Activated CD4-positive, alpha-beta memory T cell treated with anti-CD3 and anti-CD28 coated beads for 36 hours (primary cell): ENCODE measurements around the gene FAM120A. TPM values are rescaled to one million over a fixed set of nuclear protein-coding genes. Genes with fewer than 3 reads are reported as not detected.

ENCODE experiments used
- CTCF ChIA-PET: fragments of 350-600 bp; sonication (Branson Sonifier 250); formaldehyde crosslinking; loops from one replicate; lab custom pipeline; 2021; ENCODE audit warnings: antibody characterized with exemption, inconsistent platforms; lab: Charles Lee
- POLR2A ChIA-PET: fragments of 350-600 bp; sonication (Branson Sonifier 250); formaldehyde crosslinking; loops from one replicate; lab custom pipeline; 2021; ENCODE audit warnings: antibody characterized with exemption; lab: Charles Lee
- DNase-seq: peaks from one replicate; pipeline ENCODE4 v3.0.0-alpha.2; 2020
- H3K27ac Mint-ChIP-seq: one replicate; pipeline ENCODE4 v1.8.0; 2021; ENCODE audit warnings: mixed read lengths
- H3K27me3 Mint-ChIP-seq: one replicate; pipeline ENCODE4 v1.8.0; 2021; ENCODE audit warnings: mixed read lengths
- H3K36me3 Mint-ChIP-seq: one replicate; pipeline ENCODE4 v1.8.0; 2021; ENCODE audit warnings: mixed read lengths
- H3K4me1 Mint-ChIP-seq: one replicate; pipeline ENCODE4 v1.8.0; 2021; ENCODE audit warnings: low read depth, mixed read lengths
- H3K4me3 Mint-ChIP-seq: one replicate; pipeline ENCODE4 v1.8.0; 2021; ENCODE audit warnings: mild to moderate bottlenecking, mixed read lengths
- H3K9me3 Mint-ChIP-seq: one replicate; pipeline ENCODE4 v1.8.0; 2021; ENCODE audit warnings: mixed read lengths
- intact Hi-C: fragments of 100-400 bp; cut with micrococcal nuclease; formaldehyde crosslinking; loops from one replicate; pipeline ENCODE4 v1.15.1; 2023
- total RNA-seq, 2 experiments: library from RNA; stranded (reverse); gene quantifications; one replicate each; pipeline ENCODE4 v1.2.3, GENCODE V29; 2021

FAM120A gene
- total RNA-seq, 2 experiments from 2014 or later: 124 to 126 TPM

DNA sequence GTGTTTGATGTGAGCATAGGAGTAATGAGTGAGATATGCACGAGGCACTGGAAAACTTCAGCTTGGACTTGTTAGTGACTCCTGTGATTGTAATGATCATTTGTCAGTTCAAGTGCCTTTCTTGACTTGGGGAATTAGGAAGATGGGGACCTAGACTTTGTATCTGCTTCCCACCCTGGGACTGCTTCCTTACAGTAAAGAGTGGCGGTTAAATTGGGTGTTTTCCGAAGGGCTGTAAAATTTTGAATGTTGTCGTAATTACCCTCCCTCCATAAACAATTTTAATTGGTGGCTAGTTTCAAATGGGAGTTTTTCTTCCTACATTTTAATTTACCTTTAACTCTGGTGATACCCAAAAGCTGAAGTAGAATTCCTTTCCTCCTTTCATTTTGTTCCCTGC lies 25.4 kb downstream of the FAM120A start:
- no peak for DNase-seq
- H3K27me3 Mint-ChIP-seq: no peaks in the 10 kb centered on the region
- intact Hi-C loops: no loop called here
- H3K4me1 Mint-ChIP-seq: peaks cover 31% of the 10 kb centered on the region
- no peak overlapping the region for H3K27ac Mint-ChIP-seq
- no peaks in the 10 kb centered on the region for H3K9me3 Mint-ChIP-seq
- CTCF ChIA-PET: interaction anchor here (0.8 to 1.5 kb wide), 3 partner anchors 13 to 89 kb away, joined by 3 to 6 read pairs (median 4); no protein-coding TSS in a partner anchor
- H3K4me3 Mint-ChIP-seq: no peak overlapping the region
- POLR2A ChIA-PET: no interaction called here
- H3K36me3 Mint-ChIP-seq: peaks cover 36% of the 10 kb centered on the region

DNA sequence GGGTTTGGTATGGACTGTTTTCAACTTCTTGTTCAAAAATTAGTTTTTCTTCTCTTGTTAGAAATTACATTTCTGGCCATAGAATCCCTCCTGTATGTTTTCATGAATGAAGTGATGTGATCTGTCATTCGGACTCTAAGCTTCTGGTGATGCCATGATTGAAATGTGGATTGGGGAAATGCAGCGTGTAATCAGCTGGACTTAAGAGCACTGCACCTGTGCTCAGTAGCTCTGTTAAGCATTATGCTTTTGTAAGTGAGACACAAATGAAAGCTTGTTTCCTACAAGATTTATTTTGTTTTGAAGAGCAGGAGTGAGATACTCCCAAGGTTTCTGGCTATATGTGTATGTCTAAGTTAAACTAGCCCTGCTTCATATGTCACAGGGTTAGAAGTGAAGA lies 25.9 kb downstream of the FAM120A start:
- ChIA-PET POLR2A (no interaction called here), CTCF (interaction anchor here (0.6 to 1.5 kb wide), 4 partner anchors 13 to 89 kb away, joined by 3 to 6 read pairs (median 4); no protein-coding TSS in a partner anchor)
- Mint-ChIP-seq H3K27ac (no peak overlapping the region), H3K36me3 (peaks cover 34% of the 10 kb centered on the region), H3K4me3 (no peak overlapping the region), H3K9me3 (no peaks in the 10 kb centered on the region), H3K27me3 (no peaks in the 10 kb centered on the region), H3K4me1 (peaks cover 29% of the 10 kb centered on the region)
- intact Hi-C loops: no loop called here
- DNase-seq: no peak

DNA sequence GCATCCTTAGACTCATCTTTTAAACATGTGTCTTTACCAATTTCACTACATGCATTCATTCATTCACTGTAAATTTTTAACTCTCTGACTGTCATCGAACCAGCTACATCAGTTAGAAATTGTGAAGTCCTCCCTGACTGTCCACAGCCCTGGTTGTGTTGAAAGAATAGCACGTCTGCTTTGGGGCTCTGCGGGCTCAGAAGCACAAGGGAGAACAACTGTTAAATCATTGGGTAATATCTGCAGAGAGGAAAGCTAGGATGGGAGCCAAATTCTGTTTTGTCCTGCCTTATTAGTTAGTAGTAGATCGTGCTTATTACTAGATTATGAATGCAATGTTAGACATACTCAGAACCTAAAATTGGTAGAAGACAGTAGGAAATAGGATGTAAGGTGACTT lies 28.2 kb downstream of the FAM120A start:
- H3K27me3 Mint-ChIP-seq: no peaks in the 10 kb centered on the region
- POLR2A ChIA-PET: no interaction called here
- intact Hi-C loops: no loop called here
- CTCF ChIA-PET: interaction anchor here (0.7 kb wide), 1 partner anchor 11 kb away, joined by 4 read pairs; no protein-coding TSS in a partner anchor
- peaks cover 38% of the 10 kb centered on the region for H3K36me3 Mint-ChIP-seq
- no peak for DNase-seq
- no peaks in the 10 kb centered on the region for H3K9me3 Mint-ChIP-seq
- H3K4me1 Mint-ChIP-seq: peaks cover 27% of the 10 kb centered on the region
- no peak overlapping the region for H3K27ac Mint-ChIP-seq
- no peak overlapping the region for H3K4me3 Mint-ChIP-seq

DNA sequence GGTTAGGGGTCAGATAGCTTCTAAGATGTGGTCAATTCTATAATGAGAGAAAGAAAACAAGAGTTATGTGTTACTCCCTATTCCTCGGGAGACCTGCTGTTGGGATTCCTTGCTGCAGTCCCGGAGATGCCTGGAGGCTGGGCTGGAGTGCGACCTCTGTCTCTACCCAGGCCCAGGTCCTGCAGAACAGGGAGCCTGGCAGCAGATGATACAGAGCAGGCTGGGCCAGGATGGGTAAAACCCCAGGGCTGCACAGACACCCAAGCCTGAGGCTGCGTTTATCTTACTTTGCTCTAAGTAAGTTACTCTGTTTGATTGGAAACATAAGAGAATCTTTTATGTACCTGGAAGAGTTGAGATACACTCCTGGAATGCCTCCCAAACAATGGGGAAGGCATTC lies 28.8 kb downstream of the FAM120A start:
- peaks cover 25% of the 10 kb centered on the region for H3K4me1 Mint-ChIP-seq

DNA sequence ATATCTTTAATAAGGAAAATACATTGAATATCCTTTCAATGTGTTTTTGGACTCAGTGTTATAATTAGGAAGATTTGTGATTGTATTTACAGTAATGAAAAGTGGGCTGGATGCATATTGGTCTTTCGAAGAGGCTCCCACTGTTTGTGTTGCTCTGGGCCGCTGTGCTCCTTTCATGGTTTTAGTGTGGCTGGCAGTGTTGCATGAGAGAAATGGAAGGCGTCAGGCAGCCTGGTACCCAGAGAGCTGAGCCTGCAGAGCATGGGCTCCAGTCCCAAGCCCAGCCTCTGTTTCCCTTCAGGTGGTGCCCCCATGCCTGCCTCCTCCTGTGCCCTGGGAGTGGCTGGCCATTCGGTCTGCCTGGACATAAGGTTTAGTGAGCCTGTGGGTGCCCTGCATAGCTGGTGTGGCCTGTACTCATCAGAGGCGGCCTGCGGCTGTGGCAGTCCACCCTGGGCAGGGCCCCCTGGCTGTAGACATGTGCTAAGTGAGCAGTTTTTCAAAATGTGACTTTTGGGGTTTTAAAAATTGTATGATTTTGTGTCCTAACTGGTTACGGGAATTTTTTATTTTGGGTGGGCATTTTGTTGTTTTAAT lies 29.3 kb downstream of the FAM120A start:
- Mint-ChIP-seq H3K4me3 (no peak overlapping the region), H3K9me3 (no peaks in the 10 kb centered on the region), H3K27me3 (no peaks in the 10 kb centered on the region), H3K4me1 (peaks cover 23% of the 10 kb centered on the region), H3K36me3 (peaks cover 40% of the 10 kb centered on the region), H3K27ac (no peak overlapping the region)
- CTCF ChIA-PET: no interaction called here
- intact Hi-C loops: no loop called here
- POLR2A ChIA-PET: no interaction called here
- no peak for DNase-seq

More for the DNA sequence above, 28.8 kb downstream of the FAM120A start:
- H3K27me3 Mint-ChIP-seq: no peaks in the 10 kb centered on the region
- ChIA-PET CTCF (interaction anchor here (0.7 kb wide), 1 partner anchor 10 kb away, joined by 4 read pairs; no protein-coding TSS in a partner anchor), POLR2A (no interaction called here)
- no peak overlapping the region for H3K27ac Mint-ChIP-seq
- H3K9me3 Mint-ChIP-seq: no peaks in the 10 kb centered on the region
- intact Hi-C loops: no loop called here
- H3K36me3 Mint-ChIP-seq: peaks cover 40% of the 10 kb centered on the region
- no peak for DNase-seq
- H3K4me3 Mint-ChIP-seq: no peak overlapping the region

DNA sequence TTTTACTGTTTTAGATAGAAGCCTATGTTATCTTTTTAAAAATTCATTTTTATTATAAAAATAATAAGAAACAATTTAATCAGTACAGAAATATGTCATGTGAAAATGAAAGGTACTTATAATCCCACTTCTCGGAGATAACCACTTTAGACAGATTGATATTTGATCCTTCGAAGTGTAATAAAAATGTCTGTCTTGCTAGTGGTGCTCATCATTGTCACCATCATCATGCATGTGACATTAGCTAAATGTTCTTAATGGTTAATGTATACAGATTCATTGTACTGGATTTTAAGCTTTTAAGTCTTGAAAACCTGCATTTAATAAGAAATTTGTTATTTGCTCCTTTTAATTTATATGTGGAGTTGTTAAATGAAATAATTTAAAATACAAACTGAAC lies 32.0 kb downstream of the FAM120A start:
- ChIA-PET POLR2A (interaction anchor here (0.6 kb wide), 1 partner anchor 9 kb away, joined by 3 read pairs; no protein-coding TSS in a partner anchor), CTCF (no interaction called here)
- Mint-ChIP-seq H3K27me3 (no peaks in the 10 kb centered on the region), H3K4me1 (peaks cover 35% of the 10 kb centered on the region), H3K9me3 (no peaks in the 10 kb centered on the region), H3K36me3 (peaks cover 41% of the 10 kb centered on the region), H3K4me3 (no peak overlapping the region), H3K27ac (no peak overlapping the region)
- intact Hi-C loops: no loop called here
- no peak for DNase-seq

DNA sequence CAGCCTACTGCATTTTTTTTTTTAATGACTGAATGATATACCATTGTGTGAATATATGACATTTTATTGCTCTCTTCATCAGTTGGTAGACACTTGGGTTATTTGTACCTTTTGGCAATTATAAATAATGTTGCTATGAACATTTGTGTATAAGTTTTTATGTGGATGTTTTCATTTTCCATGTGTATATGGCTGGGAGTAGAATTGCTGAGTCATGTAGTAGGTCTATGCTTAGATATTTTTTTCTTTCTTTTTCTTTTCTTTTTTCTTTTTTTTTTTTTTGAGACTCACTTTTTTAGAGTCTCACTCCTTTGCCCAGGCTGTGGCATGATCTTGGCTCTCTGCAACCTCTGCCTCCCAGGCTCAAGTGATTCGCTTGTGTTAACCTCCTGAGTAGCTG lies 34.8 kb downstream of the FAM120A start:
- CTCF ChIA-PET: interaction anchor here (1.1 kb wide), 1 partner anchor 80 kb away, joined by 3 read pairs; no protein-coding TSS in a partner anchor
- no peaks in the 10 kb centered on the region for H3K27me3 Mint-ChIP-seq
- H3K27ac Mint-ChIP-seq: peak overlapping the region; percentile 58
- DNase-seq: no peak
- POLR2A ChIA-PET: no interaction called here
- peaks cover 34% of the 10 kb centered on the region for H3K4me1 Mint-ChIP-seq
- intact Hi-C loops: no loop called here
- H3K9me3 Mint-ChIP-seq: no peaks in the 10 kb centered on the region
- H3K4me3 Mint-ChIP-seq: no peak overlapping the region
- H3K36me3 Mint-ChIP-seq: peaks cover 40% of the 10 kb centered on the region

DNA sequence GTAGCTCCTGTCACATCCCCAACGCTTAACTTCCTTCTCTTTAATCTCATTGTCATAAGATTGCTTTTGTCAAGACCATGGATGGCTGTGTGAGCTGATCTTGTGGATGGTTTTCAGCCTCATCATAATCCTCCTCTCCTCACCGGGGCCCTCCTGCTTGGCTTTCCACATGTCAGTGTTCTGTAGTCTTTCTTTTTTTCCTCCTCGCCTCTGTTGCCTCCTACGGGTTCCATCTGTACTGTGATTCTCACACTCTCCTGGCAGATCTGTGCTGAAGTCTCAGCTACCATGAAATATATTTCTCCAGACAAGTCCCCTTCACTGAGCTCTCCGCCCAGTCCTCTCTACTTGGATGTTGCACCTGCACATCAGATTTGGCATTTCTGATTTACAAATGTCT lies 36.8 kb downstream of the FAM120A start:
- intact Hi-C loops: no loop called here
- POLR2A ChIA-PET: no interaction called here
- Mint-ChIP-seq H3K4me3 (no peak overlapping the region), H3K27me3 (no peaks in the 10 kb centered on the region), H3K4me1 (peaks cover 28% of the 10 kb centered on the region), H3K9me3 (no peaks in the 10 kb centered on the region), H3K27ac (no peak overlapping the region), H3K36me3 (peaks cover 34% of the 10 kb centered on the region)
- CTCF ChIA-PET: no interaction called here
- DNase-seq: no peak

DNA sequence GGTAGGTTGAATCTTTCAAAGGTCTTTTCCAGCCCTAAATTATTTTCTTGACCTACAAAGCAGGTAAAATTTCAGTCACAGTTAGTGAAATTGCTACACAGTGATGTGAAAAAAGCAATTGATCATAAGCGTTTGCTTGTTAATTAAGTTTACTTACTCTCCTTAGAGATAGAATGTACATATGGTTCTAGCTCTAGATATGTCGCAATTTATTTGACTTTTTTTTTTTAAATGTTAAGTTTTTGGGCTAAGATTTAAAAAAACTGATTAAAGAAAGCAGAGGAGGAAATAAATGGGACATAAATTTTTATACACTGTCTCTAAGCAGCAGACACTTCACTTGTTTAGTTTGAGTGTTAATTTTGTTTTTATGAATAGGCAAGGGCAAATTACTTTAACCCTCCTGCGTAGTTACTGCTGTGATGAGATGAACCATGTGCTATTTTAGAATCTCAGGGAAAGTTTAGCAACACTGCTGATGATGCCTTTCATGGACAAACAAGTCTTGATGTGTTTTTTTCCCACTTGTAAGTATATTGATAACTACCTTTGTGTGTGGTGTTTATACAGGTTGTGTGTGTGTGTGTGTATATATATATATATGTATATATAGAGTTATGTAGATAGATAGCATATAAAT lies 40.2 kb downstream of the FAM120A start:
- DNase-seq: no peak
- Mint-ChIP-seq H3K36me3 (peaks cover 29% of the 10 kb centered on the region), H3K27me3 (no peaks in the 10 kb centered on the region), H3K27ac (no peak overlapping the region), H3K4me3 (no peak overlapping the region), H3K9me3 (no peaks in the 10 kb centered on the region), H3K4me1 (peaks cover 16% of the 10 kb centered on the region)
- ChIA-PET CTCF (no interaction called here), POLR2A (no interaction called here)
- intact Hi-C loops: no loop called here

DNA sequence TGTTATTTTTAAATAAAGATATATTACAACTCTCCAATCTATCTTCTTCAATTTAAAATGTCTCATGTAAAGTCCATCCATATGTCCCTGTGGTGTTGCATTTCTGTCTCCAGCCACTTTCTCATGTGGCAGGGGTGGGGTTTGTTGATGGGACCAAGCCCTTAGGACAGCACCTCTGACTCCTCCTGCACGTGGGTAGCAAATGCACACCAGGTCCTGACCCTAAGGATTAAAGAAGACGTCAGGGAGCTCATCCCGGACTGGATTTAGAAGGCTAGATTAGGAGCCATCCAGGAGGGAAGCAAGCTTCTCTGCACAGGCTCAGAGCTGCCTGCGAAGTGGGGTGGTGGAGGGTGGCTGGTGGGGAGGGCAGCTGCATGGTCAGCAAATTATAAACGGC lies 40.8 kb downstream of the FAM120A start:
- intact Hi-C loops: no loop called here
- H3K36me3 Mint-ChIP-seq: peaks cover 31% of the 10 kb centered on the region
- no peak overlapping the region for H3K27ac Mint-ChIP-seq
- H3K27me3 Mint-ChIP-seq: no peaks in the 10 kb centered on the region
- H3K4me1 Mint-ChIP-seq: peaks cover 13% of the 10 kb centered on the region
- no peak overlapping the region for H3K4me3 Mint-ChIP-seq
- CTCF ChIA-PET: no interaction called here
- POLR2A ChIA-PET: interaction anchor here (0.6 kb wide), 1 partner anchor 9 kb away, joined by 3 read pairs; no protein-coding TSS in a partner anchor
- DNase-seq: no peak
- no peaks in the 10 kb centered on the region for H3K9me3 Mint-ChIP-seq

DNA sequence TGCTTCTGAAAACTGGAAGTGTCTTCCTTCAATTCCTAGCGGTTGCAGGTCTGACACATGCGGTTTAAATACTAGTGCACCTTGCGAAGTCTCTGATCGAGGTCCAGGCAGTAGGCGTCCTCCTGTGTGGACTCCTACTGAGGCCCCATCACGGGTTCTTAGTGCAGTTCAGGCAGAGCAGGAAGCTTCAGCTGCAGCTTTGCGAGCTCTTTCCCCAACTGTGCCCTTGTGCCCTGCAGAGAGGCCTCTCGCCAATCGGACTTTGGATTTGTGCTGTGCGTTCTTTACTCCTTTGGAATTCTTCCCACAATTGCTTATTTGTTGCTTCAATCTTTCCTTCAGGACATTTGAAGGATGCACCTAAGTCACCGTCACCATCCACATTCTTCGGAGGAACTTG lies 42.5 kb downstream of the FAM120A start:
- CTCF ChIA-PET: interaction anchor here (1.2 kb wide), 1 partner anchor 36 kb away, joined by 3 read pairs; no protein-coding TSS in a partner anchor
- Mint-ChIP-seq H3K27me3 (no peaks in the 10 kb centered on the region), H3K4me1 (peaks cover 2% of the 10 kb centered on the region), H3K9me3 (no peaks in the 10 kb centered on the region), H3K4me3 (no peak overlapping the region), H3K36me3 (peaks cover 28% of the 10 kb centered on the region), H3K27ac (no peak overlapping the region)
- DNase-seq: no peak
- POLR2A ChIA-PET: no interaction called here
- intact Hi-C loops: no loop called here

DNA sequence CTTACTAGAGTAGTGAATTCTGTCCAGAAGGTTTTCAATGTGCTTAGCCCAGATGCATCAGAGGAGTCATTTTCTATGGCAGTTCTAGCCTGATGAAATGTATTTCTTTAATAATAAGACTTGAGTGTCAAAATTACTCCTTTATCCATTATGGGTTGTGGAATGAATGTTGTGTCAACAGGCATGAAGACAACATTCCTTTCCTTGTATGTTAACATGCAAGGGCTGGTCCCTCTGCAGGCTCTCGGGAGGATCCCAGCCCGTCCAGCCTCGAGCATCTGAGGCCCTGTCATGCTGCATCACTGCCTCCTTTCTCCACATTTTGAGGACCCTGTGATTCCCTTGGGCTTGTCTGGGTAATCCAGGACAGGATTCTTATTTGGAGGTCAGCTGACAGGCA lies 44.8 kb downstream of the FAM120A start:
- Mint-ChIP-seq H3K27me3 (no peaks in the 10 kb centered on the region), H3K27ac (no peak overlapping the region), H3K4me3 (no peak overlapping the region), H3K9me3 (no peaks in the 10 kb centered on the region), H3K36me3 (peaks cover 45% of the 10 kb centered on the region), H3K4me1 (peaks cover 20% of the 10 kb centered on the region)
- ChIA-PET CTCF (no interaction called here), POLR2A (no interaction called here)
- intact Hi-C loops: no loop called here
- no peak for DNase-seq
